Measurements from ENCODE around the gene OR2V1. TPM values are rescaled to one million over a fixed set of nuclear protein-coding genes. Genes with fewer than 3 reads are reported as not detected.
A peak's percentile ranks its signal among the peaks of the same experiment; 100 is the strongest.

Gene OR2V1
- total RNA-seq, 1 donor from 2014 or later, result not detected

DNA sequence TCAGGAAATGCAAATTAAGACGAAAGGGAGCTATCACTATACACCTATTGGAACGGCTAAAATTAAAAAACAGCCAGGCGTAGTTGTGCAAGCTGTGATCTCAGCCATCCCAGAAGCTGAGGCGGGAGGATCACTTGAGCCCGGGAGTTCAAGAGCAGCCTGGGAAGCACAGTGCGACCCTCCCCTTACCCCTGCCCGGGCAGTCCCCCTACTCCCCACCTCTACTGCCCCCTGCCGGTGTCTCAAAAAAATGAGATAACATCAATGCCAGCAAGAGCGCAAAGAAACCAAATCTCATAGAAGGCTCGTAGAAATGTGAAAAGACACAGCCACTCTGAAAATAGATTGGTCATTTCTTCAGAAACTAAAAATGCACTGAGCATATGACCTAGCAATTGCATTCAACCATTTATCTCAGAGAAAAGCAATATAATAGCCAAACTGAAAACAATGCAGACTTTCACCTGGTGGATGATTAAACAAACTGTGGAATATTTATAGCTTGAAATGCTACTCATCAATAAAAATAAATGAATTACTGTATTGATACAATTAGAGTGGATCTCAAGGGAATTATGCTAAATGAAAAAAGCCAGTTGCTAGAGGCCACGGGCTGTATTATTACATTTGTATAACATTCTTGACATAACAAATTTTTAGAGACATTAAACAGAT, 37.0 kb upstream of the OR2V1 start:
- Mint-ChIP-seq H3K4me1 (ENCODE audit: unreplicated experiment) (peaks cover 29% of the 10 kb centered on the region), H3K9me3 (no peaks in the 10 kb centered on the region), H3K36me3 (peaks cover 3% of the 10 kb centered on the region), H3K27me3 (peaks cover 99% of the 10 kb centered on the region), H3K27ac (peak overlapping the region; percentile 25), H3K4me3 (peak overlapping the region; percentile 42)
- no peak for DNase-seq (ENCODE audit: extremely low spot score, unreplicated experiment)
- TF ChIP-seq, protein P1, sequence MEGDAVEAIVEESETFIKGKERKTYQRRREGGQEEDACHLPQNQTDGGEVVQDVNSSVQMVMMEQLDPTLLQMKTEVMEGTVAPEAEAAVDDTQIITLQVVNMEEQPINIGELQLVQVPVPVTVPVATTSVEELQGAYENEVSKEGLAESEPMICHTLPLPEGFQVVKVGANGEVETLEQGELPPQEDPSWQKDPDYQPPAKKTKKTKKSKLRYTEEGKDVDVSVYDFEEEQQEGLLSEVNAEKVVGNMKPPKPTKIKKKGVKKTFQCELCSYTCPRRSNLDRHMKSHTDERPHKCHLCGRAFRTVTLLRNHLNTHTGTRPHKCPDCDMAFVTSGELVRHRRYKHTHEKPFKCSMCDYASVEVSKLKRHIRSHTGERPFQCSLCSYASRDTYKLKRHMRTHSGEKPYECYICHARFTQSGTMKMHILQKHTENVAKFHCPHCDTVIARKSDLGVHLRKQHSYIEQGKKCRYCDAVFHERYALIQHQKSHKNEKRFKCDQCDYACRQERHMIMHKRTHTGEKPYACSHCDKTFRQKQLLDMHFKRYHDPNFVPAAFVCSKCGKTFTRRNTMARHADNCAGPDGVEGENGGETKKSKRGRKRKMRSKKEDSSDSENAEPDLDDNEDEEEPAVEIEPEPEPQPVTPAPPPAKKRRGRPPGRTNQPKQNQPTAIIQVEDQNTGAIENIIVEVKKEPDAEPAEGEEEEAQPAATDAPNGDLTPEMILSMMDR (conservative IDR thresholded peaks at IDR 0.05), result peak; percentile 79

DNA sequence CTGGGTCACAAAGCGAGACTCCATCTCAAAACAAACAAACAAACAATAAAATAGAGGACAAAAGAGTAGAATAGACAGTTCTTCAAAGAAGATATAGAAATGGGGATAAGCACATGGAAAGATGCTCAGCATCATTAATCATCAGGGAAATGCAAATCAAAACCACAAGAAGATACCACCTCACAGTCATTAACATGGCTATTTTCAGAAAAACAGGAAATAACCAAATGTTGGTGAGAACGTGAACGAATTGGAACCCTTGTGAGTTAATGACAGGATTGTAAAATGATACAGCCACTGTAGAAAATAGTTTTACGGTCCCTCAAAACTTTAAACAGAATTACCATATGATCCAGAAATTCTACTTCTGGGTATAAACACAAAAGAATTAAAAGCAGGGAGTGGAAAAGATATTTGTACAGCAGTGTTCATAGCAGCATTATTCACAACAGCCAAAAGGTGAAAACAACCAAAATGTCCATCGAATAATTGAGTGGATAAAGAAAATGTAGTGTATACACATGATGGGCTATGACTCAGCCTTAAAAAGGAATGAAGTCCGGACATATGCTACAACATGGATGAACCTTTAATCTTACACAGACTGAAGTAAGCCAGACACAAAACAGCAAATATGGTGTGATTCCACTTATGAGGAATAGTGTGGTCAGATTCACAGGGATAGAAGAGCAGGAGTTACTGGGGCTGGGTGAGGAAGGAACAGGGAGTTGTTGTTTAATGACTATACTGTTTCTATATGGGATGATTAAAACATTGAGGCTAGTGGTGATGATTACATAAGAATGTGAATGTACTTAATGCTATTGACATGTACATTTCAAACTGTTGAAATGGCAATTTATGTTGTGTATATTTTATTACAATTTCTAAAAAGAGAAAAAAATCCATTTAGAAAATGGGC, 36.1 kb upstream of the OR2V1 start:
- peak overlapping the region; percentile 4 for H3K4me3 Mint-ChIP-seq
- H3K27me3 Mint-ChIP-seq, result peaks cover 97% of the 10 kb centered on the region
- no peaks in the 10 kb centered on the region for H3K9me3 Mint-ChIP-seq
- H3K4me1 Mint-ChIP-seq (ENCODE audit: unreplicated experiment), result peaks cover 28% of the 10 kb centered on the region
- H3K27ac Mint-ChIP-seq, result no peak overlapping the region
- no peak for DNase-seq (ENCODE audit: extremely low spot score, unreplicated experiment)
- peaks cover 3% of the 10 kb centered on the region for H3K36me3 Mint-ChIP-seq
- TF ChIP-seq, protein P1 (conservative IDR thresholded peaks at IDR 0.05), result no peak

DNA sequence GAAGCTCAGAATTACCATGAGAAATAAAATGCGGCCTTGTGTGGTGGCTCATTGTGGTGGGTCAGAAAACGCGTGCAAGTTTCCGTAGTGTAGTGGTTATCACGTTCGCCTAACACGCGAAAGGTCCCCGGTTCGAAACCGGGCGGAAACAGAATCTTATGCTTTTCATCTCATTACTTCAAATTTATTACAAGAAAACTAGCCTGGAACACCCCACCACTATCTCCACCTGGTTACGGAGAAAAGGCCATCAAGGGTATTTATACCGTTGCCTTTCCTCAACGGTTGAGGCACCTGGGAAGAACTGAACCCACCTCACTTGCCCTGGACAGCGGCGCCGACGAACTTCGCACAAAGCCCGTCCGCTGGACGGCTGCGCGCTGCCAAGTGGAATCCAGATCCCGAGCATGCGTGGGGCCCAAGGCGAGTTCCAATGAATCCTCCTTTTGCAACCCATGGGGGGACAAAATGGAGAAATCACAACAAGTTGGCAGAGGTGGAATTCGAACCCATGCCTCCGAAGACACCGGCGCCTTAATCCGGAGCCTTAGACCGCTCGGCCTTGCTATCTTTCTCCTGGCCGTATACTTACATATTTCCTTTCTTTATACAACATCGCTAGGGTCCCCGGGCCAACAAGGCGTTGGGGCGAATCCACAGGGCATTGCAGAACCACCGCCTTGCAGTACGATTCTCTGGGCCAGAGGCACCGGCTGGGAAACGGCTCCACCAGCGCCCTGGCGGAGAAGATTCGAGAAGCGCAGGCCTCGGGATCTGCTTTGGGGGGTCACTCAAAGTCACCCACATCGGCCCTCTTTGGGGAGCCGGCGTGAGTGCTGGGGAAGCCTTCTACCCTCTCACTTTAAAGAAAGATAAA, 33.3 kb upstream of the OR2V1 start:
- peaks cover 3% of the 10 kb centered on the region for H3K36me3 Mint-ChIP-seq
- H3K27ac Mint-ChIP-seq, result peak overlapping the region; percentile 70
- peaks cover 78% of the 10 kb centered on the region for H3K27me3 Mint-ChIP-seq
- peaks cover 16% of the 10 kb centered on the region for H3K4me1 Mint-ChIP-seq (ENCODE audit: unreplicated experiment)
- DNase-seq (ENCODE audit: extremely low spot score, unreplicated experiment), result no peak
- TF ChIP-seq, protein P1 (conservative IDR thresholded peaks at IDR 0.05), result no peak
- H3K4me3 Mint-ChIP-seq, result peak overlapping the region; percentile 90
- no peaks in the 10 kb centered on the region for H3K9me3 Mint-ChIP-seq

DNA sequence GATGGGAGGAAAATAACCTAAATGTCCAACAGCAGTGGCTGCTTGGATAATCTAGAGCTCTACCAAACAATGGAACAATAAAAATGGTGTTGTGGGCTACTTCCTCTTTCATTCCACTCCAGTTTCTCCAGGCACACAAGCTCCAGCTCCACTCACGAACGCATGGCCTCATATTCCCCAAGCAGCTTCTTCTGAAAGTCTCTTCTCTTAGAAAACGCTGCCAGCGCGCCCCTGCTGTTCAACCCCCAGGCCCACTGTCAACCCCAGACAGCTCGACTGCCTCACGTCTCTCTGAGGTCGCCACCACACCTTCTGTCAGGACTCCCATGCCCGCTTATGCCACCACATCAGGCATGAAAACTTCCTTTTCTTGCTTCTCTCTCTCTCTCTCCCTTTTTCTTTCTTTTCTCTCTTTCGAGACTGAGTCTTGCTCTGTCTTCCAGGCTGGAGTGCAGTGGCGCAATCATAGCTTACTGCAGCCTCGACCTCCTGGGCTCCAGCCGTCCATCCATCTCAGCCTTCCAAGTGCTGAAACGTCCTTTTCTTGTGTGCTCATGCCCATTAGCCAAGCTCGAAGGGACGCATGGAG, 32.6 kb upstream of the OR2V1 start:
- DNase-seq (ENCODE audit: extremely low spot score, unreplicated experiment), result no peak
- H3K27me3 Mint-ChIP-seq, result peaks cover 73% of the 10 kb centered on the region
- H3K36me3 Mint-ChIP-seq, result peaks cover 3% of the 10 kb centered on the region
- peak overlapping the region; percentile 90 for H3K4me3 Mint-ChIP-seq
- H3K9me3 Mint-ChIP-seq, result no peaks in the 10 kb centered on the region
- peaks cover 12% of the 10 kb centered on the region for H3K4me1 Mint-ChIP-seq (ENCODE audit: unreplicated experiment)
- TF ChIP-seq, protein P1 (conservative IDR thresholded peaks at IDR 0.05), result no peak
- H3K27ac Mint-ChIP-seq, result peak overlapping the region; percentile 70

Measured in type B pancreatic cell (in vitro differentiated cells).